Mammary epithelial cell (primary cell): Measurements from ENCODE around the gene IL17D.

Experiments used
- CTCF ChIP-seq, 2 donors: IDR thresholded peaks in 1 of 2; conservative IDR thresholded peaks in 1 of 2; 2 replicates each; pipeline ENCODE4 v1.5.1; 2011 to 2012; ENCODE audit warnings: inconsistent platforms in 2 of 2, low read length in 2 of 2, mild to moderate bottlenecking in 2 of 2, control low read depth in 1 of 2, low read depth in 1 of 2; ENCODE audit not compliant: insufficient read depth in 1 of 2; ENCODE audit errors: extremely low read depth in 1 of 2
- EZH2 ChIP-seq: IDR thresholded peaks from 2 replicates; pipeline ENCODE4 v1.6.1; 2012; ENCODE audit warnings: low read length, inconsistent platforms, borderline replicate concordance

- TF ChIP-seq CTCF (conservative IDR thresholded peaks at IDR 0.05 in 1 of 2, IDR thresholded peaks at IDR 0.05 in 1 of 2; ENCODE audit: extremely low read depth in 1 of 2, insufficient read depth in 1 of 2, low read depth in 1 of 2, low read length in 2 of 2) (peak; percentile 36 to 44), EZH2 (no peak)
Observed at GRCh38 chr13:20703780-20704458, 420 bp downstream of the IL17D start.
